T-helper 1 cell treated with Interleukin-12 subunit alpha and Interleukin-12 subunit beta and Interleukin-4 antibody, amounts not matched to agents 30 μg/mL and 1 μg/mL, for 36 hours (primary cell): ENCODE data around the gene VENTX.

Experiments used
- H3K27ac Mint-ChIP-seq: one replicate; pipeline ENCODE4 v1.8.0; 2021; ENCODE audit warnings: mild to moderate bottlenecking, mixed read lengths
- H3K27me3 Mint-ChIP-seq: one replicate; pipeline ENCODE4 v1.8.0; 2021; ENCODE audit warnings: low read depth, mixed read lengths
- H3K36me3 Mint-ChIP-seq: one replicate; pipeline ENCODE4 v1.8.0; 2021; ENCODE audit warnings: low read depth, mixed read lengths
- H3K4me1 Mint-ChIP-seq: one replicate; pipeline ENCODE4 v1.8.0; 2021; ENCODE audit warnings: low read depth, mixed read lengths
- H3K4me3 Mint-ChIP-seq: one replicate; pipeline ENCODE4 v1.8.0; 2021; ENCODE audit warnings: mild to moderate bottlenecking, moderate library complexity, mixed read lengths
- H3K9me3 Mint-ChIP-seq: one replicate; pipeline ENCODE4 v1.8.0; 2021; ENCODE audit warnings: mixed read lengths

The VENTX gene

DNA sequence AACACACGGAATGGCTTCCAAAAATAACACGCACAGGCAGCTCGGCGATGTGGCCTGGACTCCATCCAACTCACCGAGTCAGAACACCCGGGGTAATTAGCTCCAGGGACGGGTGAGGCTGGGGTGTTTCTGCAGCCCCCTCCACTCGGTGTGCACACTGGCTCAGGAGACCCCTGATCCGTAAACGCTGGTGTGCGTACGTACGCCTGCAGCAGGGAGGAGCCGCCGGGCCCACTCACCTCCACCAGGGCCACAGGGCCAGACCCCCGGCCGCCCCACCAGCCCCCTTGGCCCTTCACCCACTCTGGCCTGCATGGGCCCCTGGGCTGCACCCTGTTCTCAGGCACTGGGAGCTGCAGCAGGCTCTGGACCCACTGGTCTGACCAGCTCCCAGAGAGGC is 30.0 kb upstream of the VENTX start:
- Mint-ChIP-seq H3K27ac (no peak overlapping the region), H3K27me3 (no peaks in the 10 kb centered on the region), H3K36me3 (no peaks in the 10 kb centered on the region), H3K4me1 (peaks cover 2% of the 10 kb centered on the region), H3K4me3 (no peak overlapping the region), H3K9me3 (no peaks in the 10 kb centered on the region)

DNA sequence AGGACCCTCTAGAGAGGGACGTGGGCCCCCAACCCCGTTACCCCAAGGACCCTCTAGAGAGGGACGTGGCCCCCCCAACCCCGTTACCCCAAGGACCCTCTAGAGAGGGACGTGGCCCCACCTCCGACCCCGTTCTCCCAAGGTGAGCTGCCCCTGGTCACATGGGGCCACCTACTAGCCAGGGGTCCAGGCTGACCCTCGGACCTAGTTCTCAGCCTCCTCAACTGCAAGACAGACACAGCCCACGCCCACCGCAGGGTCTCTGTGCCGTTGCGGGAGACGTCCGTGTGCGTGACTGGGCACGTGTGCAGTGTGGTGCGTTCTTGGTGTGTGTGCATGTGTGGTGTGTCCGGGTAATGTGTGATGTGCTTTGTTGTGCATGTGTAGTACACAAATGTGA is 29.2 kb upstream of the VENTX start:
- Mint-ChIP-seq H3K27me3 (no peaks in the 10 kb centered on the region), H3K36me3 (no peaks in the 10 kb centered on the region), H3K9me3 (no peaks in the 10 kb centered on the region), H3K4me3 (no peak overlapping the region), H3K4me1 (peaks cover 2% of the 10 kb centered on the region), H3K27ac (no peak overlapping the region)

DNA sequence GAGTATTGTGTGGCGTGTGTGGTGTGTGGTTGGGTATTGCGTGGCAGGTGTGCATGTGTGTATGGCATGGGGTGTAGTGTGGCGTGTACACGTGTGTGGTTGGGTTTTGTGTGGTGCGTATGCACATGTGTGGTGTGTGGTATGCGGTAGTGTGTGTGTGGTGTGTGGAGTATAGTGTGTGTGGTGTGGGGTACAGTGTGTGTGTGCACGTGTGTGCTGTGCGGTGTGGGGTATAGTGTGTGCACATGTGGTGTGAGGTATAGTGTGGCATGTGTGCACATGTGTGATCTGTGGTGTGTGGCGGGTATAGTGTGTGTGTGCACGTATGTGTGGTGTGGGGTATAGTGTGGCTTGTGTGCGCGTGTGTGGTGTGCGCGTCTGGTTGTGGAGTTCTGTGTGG is 28.5 kb upstream of the VENTX start:
- no peak overlapping the region for H3K27ac Mint-ChIP-seq
- no peaks in the 10 kb centered on the region for H3K27me3 Mint-ChIP-seq
- no peaks in the 10 kb centered on the region for H3K36me3 Mint-ChIP-seq
- peaks cover 2% of the 10 kb centered on the region for H3K4me1 Mint-ChIP-seq
- H3K9me3 Mint-ChIP-seq = no peaks in the 10 kb centered on the region
- H3K4me3 Mint-ChIP-seq = no peak overlapping the region

DNA sequence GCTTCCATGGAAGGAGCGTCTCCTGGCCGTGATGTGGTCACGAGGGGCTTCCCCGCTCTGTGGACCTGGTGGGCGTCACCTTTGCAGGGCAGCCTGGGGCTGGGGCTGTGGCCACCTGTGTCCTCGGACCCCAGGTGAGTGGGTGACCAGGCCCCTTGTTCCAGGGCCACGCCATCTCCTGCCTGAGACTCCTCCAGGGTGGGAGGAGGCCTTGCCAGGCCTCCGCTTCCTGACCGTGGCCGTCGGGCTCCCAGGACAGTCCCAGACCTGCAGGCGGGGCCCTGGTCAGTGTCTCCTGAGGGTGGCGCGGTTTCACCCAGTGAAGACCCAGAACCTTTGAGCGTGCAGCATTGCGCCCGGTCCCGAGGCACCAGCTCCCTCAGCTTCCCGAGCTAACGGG is 28.0 kb upstream of the VENTX start:
- Mint-ChIP-seq H3K27me3 (no peaks in the 10 kb centered on the region), H3K4me1 (peaks cover 2% of the 10 kb centered on the region), H3K4me3 (no peak overlapping the region), H3K27ac (no peak overlapping the region), H3K9me3 (no peaks in the 10 kb centered on the region), H3K36me3 (no peaks in the 10 kb centered on the region)

DNA sequence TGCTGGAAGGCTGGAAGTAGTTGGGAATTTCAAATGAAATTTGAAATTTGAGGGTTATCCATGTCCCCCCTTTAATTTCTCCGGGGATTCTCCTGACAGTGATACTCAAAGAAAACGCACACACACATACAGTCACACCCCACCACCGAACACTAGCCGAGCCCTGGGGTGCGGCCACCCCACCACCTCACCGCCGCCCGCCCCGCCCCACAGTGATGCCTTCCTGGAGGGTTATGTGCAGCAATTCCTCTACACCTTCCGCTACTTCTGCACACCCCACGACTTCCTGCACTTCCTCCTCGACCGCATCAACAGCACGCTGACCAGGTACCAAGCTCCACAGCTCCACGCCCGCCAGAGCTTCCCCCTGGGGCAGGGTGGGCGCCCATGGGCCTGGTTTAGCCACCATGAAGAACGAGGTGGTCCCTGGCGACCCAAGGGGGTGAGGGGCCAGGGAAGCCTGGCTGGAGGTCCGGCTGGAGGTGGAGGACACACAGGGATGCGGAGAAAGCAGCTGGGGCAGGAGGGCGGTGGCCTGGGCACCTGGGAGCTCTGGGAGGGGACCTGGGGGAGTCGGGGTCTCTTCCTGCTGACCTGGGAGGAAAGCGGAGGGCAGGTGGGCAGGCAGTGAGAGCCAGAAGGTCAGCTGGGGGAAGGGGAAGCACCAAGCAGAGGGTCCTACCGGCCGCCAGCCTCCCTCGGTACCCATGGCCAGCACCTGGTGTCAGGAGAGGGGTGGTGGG is 27.1 kb upstream of the VENTX start:
- peaks cover 2% of the 10 kb centered on the region for H3K4me1 Mint-ChIP-seq
- H3K36me3 Mint-ChIP-seq = no peaks in the 10 kb centered on the region
- no peak overlapping the region for H3K27ac Mint-ChIP-seq
- no peaks in the 10 kb centered on the region for H3K9me3 Mint-ChIP-seq
- H3K4me3 Mint-ChIP-seq = no peak overlapping the region
- no peaks in the 10 kb centered on the region for H3K27me3 Mint-ChIP-seq

GRCh38 chr10:133211141-133211830 is 26.4 kb upstream of the VENTX start:
- Mint-ChIP-seq H3K4me3 (no peak overlapping the region), H3K9me3 (no peaks in the 10 kb centered on the region), H3K4me1 (peaks cover 2% of the 10 kb centered on the region), H3K27me3 (no peaks in the 10 kb centered on the region), H3K36me3 (no peaks in the 10 kb centered on the region), H3K27ac (no peak overlapping the region)

- Mint-ChIP-seq H3K9me3 (no peaks in the 10 kb centered on the region), H3K36me3 (no peaks in the 10 kb centered on the region), H3K27ac (no peak overlapping the region), H3K4me1 (peaks cover 2% of the 10 kb centered on the region), H3K27me3 (no peaks in the 10 kb centered on the region), H3K4me3 (no peak overlapping the region)
Measured at GRCh38 chr10:133211959-133212852, 25.4 kb upstream of the VENTX start.

DNA sequence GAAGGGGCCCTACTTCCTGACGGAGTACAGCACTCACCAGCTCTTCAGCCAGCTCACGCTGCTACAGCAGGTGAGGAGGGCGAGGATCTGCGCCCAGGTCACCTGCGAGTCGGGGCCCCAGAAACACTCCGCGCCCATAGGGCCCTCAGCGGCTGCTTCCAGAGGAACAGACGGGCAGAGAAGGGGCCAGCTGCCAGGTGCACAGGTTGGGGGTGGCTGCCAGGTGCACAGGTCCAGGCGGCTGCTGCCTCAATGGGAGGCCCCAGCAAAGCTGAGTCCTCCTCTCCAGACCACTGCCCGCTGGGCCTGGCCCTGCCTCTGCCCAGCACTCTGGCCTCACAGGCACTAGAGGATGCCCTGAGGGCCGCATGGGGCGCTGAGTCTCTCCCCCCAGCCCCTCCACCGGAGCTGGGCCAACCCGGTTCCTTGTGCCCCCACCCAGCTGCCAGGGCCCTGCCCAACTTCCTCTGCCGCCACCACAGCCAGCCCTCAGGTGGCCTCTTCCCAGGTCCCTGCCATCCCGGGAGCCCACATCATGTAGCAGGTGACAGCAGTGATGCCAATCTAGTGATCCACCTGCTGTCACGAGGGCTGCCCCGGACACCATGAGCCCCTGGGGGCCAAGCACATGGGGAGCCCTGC is 24.7 kb upstream of the VENTX start:
- Mint-ChIP-seq H3K4me3 (no peak overlapping the region), H3K27ac (no peak overlapping the region), H3K27me3 (no peaks in the 10 kb centered on the region), H3K36me3 (no peaks in the 10 kb centered on the region), H3K4me1 (peaks cover 2% of the 10 kb centered on the region), H3K9me3 (no peaks in the 10 kb centered on the region)

GRCh38 chr10:133213641-133214467 is 23.8 kb upstream of the VENTX start:
- Mint-ChIP-seq H3K9me3 (no peaks in the 10 kb centered on the region), H3K27ac (no peak overlapping the region), H3K36me3 (no peaks in the 10 kb centered on the region), H3K27me3 (no peaks in the 10 kb centered on the region), H3K4me3 (no peak overlapping the region), H3K4me1 (peaks cover 2% of the 10 kb centered on the region)

GRCh38 chr10:133214468-133215410 is 22.9 kb upstream of the VENTX start:
- no peak overlapping the region for H3K27ac Mint-ChIP-seq
- no peak overlapping the region for H3K4me3 Mint-ChIP-seq
- no peaks in the 10 kb centered on the region for H3K9me3 Mint-ChIP-seq
- H3K27me3 Mint-ChIP-seq = no peaks in the 10 kb centered on the region
- H3K4me1 Mint-ChIP-seq = peaks cover 2% of the 10 kb centered on the region
- H3K36me3 Mint-ChIP-seq = no peaks in the 10 kb centered on the region

DNA sequence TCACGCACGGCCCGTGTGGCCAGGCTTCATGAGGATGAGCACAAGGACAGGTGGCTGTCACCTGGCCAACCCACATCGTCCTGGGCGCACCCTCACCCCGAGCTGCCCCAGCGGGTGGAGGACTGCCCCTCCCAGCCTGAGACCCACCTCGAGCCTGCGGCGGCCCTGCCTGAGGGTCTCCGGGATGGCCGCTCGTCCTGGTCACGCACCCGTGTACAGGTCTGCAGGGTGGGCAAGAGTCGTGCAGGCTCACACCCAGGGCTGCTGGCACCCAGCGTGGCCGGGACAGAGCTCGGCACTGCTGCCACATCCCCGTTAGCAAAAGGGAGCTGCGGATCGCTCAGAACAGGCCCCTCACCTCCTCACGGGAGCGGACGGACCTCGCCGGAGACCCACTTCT is 22.1 kb upstream of the VENTX start:
- no peaks in the 10 kb centered on the region for H3K27me3 Mint-ChIP-seq
- H3K4me1 Mint-ChIP-seq = peaks cover under 1% of the 10 kb centered on the region
- H3K4me3 Mint-ChIP-seq = no peak overlapping the region
- no peaks in the 10 kb centered on the region for H3K36me3 Mint-ChIP-seq
- H3K27ac Mint-ChIP-seq = no peak overlapping the region
- no peaks in the 10 kb centered on the region for H3K9me3 Mint-ChIP-seq

DNA sequence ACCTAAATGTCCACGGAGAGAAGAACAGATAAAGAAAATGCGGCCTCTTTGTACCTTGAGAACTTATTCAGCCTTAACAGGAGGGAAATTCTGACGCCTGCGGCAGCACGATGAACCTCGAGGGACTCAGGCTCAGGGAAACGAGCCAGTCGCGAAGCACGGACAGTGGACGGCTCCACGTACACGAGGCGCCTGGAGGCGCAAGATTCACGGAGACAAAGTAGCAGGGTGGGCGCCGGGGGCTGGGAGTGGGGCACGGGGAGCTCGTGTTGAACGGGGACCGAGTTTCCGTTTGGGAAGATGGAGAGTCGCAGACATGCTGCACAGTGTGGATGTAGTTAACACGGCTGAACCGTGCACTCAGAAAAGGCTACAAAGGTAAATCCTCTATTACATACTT is 20.9 kb upstream of the VENTX start:
- H3K36me3 Mint-ChIP-seq = no peaks in the 10 kb centered on the region
- no peak overlapping the region for H3K4me3 Mint-ChIP-seq
- H3K27ac Mint-ChIP-seq = no peak overlapping the region
- no peaks in the 10 kb centered on the region for H3K4me1 Mint-ChIP-seq
- no peaks in the 10 kb centered on the region for H3K27me3 Mint-ChIP-seq
- H3K9me3 Mint-ChIP-seq = no peaks in the 10 kb centered on the region
